Measurements from ENCODE around the gene TMEM43. TPM values are rescaled to one million over a fixed set of nuclear protein-coding genes. Genes with fewer than 3 reads are reported as not detected.

Gene TMEM43
- total and polyA plus RNA-seq, 2 of the 13 experiments (the other 11 are each of a cell fraction or from before 2014, with no cell fraction given): 48.9 to 50.5 TPM

GRCh38 chr3:14124615-14125192 lies at the start of gene TMEM43, which contains the start of gene CHCHD4 (continued):
- TF ChIP-seq ARID4A (CRISPR knock-in tag; IDR thresholded peaks at IDR 0.05; ENCODE audit: borderline replicate concordance) (peak; percentile 73; the same call in 1 of the 2 replicates), ZNF446 (CRISPR knock-in tag; IDR thresholded peaks at IDR 0.05) (no peak), KAT8 (CRISPR knock-in tag; IDR thresholded peaks at IDR 0.05) (no peak), ZNF407 (CRISPR knock-in tag; IDR thresholded peaks at IDR 0.05; ENCODE audit: not compliant biosample characterization) (no peak), EED (CRISPR knock-in tag; IDR thresholded peaks at IDR 0.05) (no peak), MZF1 (CRISPR knock-in tag; IDR thresholded peaks at IDR 0.05; ENCODE audit: borderline replicate concordance) (no peak), IRF2 (CRISPR knock-in tag; IDR thresholded peaks at IDR 0.05) (peak; percentile 95), ZNF343 (CRISPR knock-in tag; IDR thresholded peaks at IDR 0.05) (peak; percentile 52; the same call in 1 of the 2 replicates), MAX (IDR thresholded peaks at IDR 0.05) (peak; percentile 65), ZSCAN25 (CRISPR knock-in tag; IDR thresholded peaks at IDR 0.05) (0 out of 2 replicates have a peak, but pooled peaks have one; percentile 31), BRCA1 (CRISPR knock-in tag; IDR thresholded peaks at IDR 0.05) (peak; percentile 14; the same call in 1 of the 2 replicates), SALL1 (CRISPR knock-in tag; IDR thresholded peaks at IDR 0.05) (peak; percentile 51)
- TF ChIP-seq, protein P1, sequence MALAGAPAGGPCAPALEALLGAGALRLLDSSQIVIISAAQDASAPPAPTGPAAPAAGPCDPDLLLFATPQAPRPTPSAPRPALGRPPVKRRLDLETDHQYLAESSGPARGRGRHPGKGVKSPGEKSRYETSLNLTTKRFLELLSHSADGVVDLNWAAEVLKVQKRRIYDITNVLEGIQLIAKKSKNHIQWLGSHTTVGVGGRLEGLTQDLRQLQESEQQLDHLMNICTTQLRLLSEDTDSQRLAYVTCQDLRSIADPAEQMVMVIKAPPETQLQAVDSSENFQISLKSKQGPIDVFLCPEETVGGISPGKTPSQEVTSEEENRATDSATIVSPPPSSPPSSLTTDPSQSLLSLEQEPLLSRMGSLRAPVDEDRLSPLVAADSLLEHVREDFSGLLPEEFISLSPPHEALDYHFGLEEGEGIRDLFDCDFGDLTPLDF (CRISPR knock-in tag; IDR thresholded peaks at IDR 0.05): peak; percentile 72
- TF ChIP-seq, protein P2, sequence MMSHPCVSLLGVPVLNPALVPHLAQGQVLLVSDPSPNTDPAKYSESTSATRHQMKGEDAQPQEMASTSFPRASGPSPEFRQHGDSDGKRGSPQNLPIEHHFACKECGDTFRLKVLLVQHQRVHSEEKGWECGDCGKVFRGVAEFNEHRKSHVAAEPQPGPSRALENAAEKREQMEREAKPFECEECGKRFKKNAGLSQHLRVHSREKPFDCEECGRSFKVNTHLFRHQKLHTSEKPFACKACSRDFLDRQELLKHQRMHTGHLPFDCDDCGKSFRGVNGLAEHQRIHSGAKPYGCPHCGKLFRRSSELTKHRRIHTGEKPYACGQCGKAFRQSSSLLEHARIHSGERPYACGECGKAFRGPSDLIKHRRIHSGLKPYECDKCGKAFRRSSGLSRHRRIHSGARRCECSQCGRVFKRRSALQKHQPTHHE (CRISPR knock-in tag; IDR thresholded peaks at IDR 0.05; ENCODE audit: borderline replicate concordance): no peak
